HEK293 (cell line): Measurements from ENCODE around the gene RASA3.

Source experiments
- BCL11B ChIP-seq: fragments of 450-650 bp; formaldehyde crosslinking; IDR thresholded peaks from 2 replicates; pipeline ENCODE4 v1.5.1; 2016; ENCODE audit warnings: low read depth, missing biosample characterization, missing genetic modification characterization
- GFI1B ChIP-seq: fragments of 450-650 bp; formaldehyde crosslinking; IDR thresholded peaks from 2 replicates; pipeline ENCODE4 v1.5.1; 2016; ENCODE audit warnings: missing biosample characterization, missing genetic modification characterization
- GLIS1 ChIP-seq: fragments of 450-650 bp; formaldehyde crosslinking; IDR thresholded peaks from 2 replicates; pipeline ENCODE4 v1.5.1; 2016; ENCODE audit warnings: missing biosample characterization, missing genetic modification characterization
- GLIS2 ChIP-seq: fragments of 450-650 bp; formaldehyde crosslinking; IDR thresholded peaks from 2 replicates; pipeline ENCODE4 v1.5.1; 2016; ENCODE audit warnings: missing biosample characterization, missing genetic modification characterization
- HIC1 ChIP-seq: fragments of 450-650 bp; formaldehyde crosslinking; IDR thresholded peaks from 2 replicates; pipeline ENCODE4 v1.5.1; 2016; ENCODE audit warnings: missing biosample characterization, missing genetic modification characterization
- IKZF3 ChIP-seq: fragments of 450-650 bp; IDR thresholded peaks from 2 replicates; pipeline ENCODE4 v1.5.0; 2018; ENCODE audit warnings: missing biosample characterization, mild to moderate bottlenecking, missing genetic modification characterization, moderate library complexity
- RBAK ChIP-seq: fragments of 450-650 bp; formaldehyde crosslinking; IDR thresholded peaks from 2 replicates; pipeline ENCODE4 v1.5.1; 2016; ENCODE audit warnings: missing biosample characterization, missing genetic modification characterization
- SP2 ChIP-seq: fragments of 450-650 bp; formaldehyde crosslinking; IDR thresholded peaks from 2 replicates; pipeline ENCODE4 v1.5.1; 2016; ENCODE audit warnings: missing biosample characterization, missing genetic modification characterization
- YY1 ChIP-seq: fragments of 450-650 bp; formaldehyde crosslinking; IDR thresholded peaks from 2 replicates; pipeline ENCODE4 v1.5.1; 2018; ENCODE audit warnings: missing biosample characterization, missing genetic modification characterization
- ZBTB10 ChIP-seq: fragments of 450-650 bp; formaldehyde crosslinking; IDR thresholded peaks from 2 replicates; pipeline ENCODE4 v1.5.1; 2016; ENCODE audit warnings: missing biosample characterization, missing genetic modification characterization
- ZNF146 ChIP-seq: fragments of 450-650 bp; formaldehyde crosslinking; IDR thresholded peaks from 2 replicates; pipeline ENCODE4 v1.5.1; 2016; ENCODE audit warnings: missing biosample characterization, missing genetic modification characterization
- ZNF24 ChIP-seq: fragments of 450-650 bp; formaldehyde crosslinking; IDR thresholded peaks from 2 replicates; pipeline ENCODE4 v1.5.1; 2016; ENCODE audit warnings: missing biosample characterization, missing genetic modification characterization
- ZNF266 ChIP-seq: fragments of 450-650 bp; formaldehyde crosslinking; IDR thresholded peaks from 2 replicates; pipeline ENCODE4 v1.5.1; 2016; ENCODE audit warnings: missing biosample characterization, missing genetic modification characterization, low read depth
- ZNF280D ChIP-seq: fragments of 450-650 bp; formaldehyde crosslinking; IDR thresholded peaks from 2 replicates; pipeline ENCODE4 v1.5.1; 2016; ENCODE audit warnings: missing biosample characterization, missing genetic modification characterization
- ZNF324 ChIP-seq: fragments of 450-650 bp; formaldehyde crosslinking; IDR thresholded peaks from 2 replicates; pipeline ENCODE4 v1.5.1; 2016; ENCODE audit warnings: missing biosample characterization, missing genetic modification characterization
- ZNF335 ChIP-seq: fragments of 450-650 bp; formaldehyde crosslinking; conservative IDR thresholded peaks from 2 replicates; pipeline ENCODE4 v1.5.1; 2016; ENCODE audit warnings: missing biosample characterization, missing genetic modification characterization
- ZNF449 ChIP-seq: fragments of 450-650 bp; formaldehyde crosslinking; IDR thresholded peaks from 2 replicates; pipeline ENCODE4 v1.5.1; 2017; ENCODE audit warnings: missing biosample characterization, mild to moderate bottlenecking, missing genetic modification characterization, moderate library complexity
- ZNF488 ChIP-seq: fragments of 450-650 bp; formaldehyde crosslinking; IDR thresholded peaks from 2 replicates; pipeline ENCODE4 v1.5.1; 2016; ENCODE audit warnings: missing biosample characterization, missing genetic modification characterization
- ZNF521 ChIP-seq: fragments of 450-650 bp; formaldehyde crosslinking; IDR thresholded peaks from 2 replicates; pipeline ENCODE4 v1.5.1; 2017; ENCODE audit warnings: missing biosample characterization, mild to moderate bottlenecking, missing genetic modification characterization
- ZNF571 ChIP-seq: fragments of 450-650 bp; formaldehyde crosslinking; IDR thresholded peaks from 2 replicates; pipeline ENCODE4 v1.5.0; 2017; ENCODE audit warnings: missing biosample characterization, missing genetic modification characterization
- ZNF596 ChIP-seq: fragments of 450-650 bp; IDR thresholded peaks from 2 replicates; pipeline ENCODE4 v1.5.0; 2018; ENCODE audit warnings: missing biosample characterization, mild to moderate bottlenecking, missing genetic modification characterization, moderate library complexity
- ZNF610 ChIP-seq: fragments of 450-650 bp; formaldehyde crosslinking; IDR thresholded peaks from 2 replicates; pipeline ENCODE4 v1.5.1; 2016; ENCODE audit warnings: missing biosample characterization, missing genetic modification characterization, borderline replicate concordance
- ZNF623 ChIP-seq: fragments of 450-650 bp; formaldehyde crosslinking; IDR thresholded peaks from 2 replicates; pipeline ENCODE4 v1.5.1; 2016; ENCODE audit warnings: missing biosample characterization, missing genetic modification characterization
- ZNF660 ChIP-seq: fragments of 450-650 bp; IDR thresholded peaks from 2 replicates; pipeline ENCODE4 v1.5.1; 2018; ENCODE audit warnings: missing biosample characterization, mild to moderate bottlenecking, missing genetic modification characterization
- ZNF843 ChIP-seq: fragments of 450-650 bp; formaldehyde crosslinking; IDR thresholded peaks from 2 replicates; pipeline ENCODE4 v1.5.1; 2016; ENCODE audit warnings: missing biosample characterization, missing genetic modification characterization
- TF ChIP-seq, protein P1 (sequence below): fragments of 450-650 bp; formaldehyde crosslinking; IDR thresholded peaks from 2 replicates; pipeline ENCODE4 v1.5.1; 2016; ENCODE audit warnings: missing biosample characterization, missing genetic modification characterization
- TF ChIP-seq, protein P2 (sequence below): fragments of 450-650 bp; formaldehyde crosslinking; IDR thresholded peaks from 2 replicates; pipeline ENCODE4 v1.5.1; 2016; ENCODE audit warnings: missing biosample characterization, missing genetic modification characterization

Gene RASA3

GRCh38 chr13:114065141-114065925 lies 67.1 kb downstream of the RASA3 start (continued):
- TF ChIP-seq, protein P1, sequence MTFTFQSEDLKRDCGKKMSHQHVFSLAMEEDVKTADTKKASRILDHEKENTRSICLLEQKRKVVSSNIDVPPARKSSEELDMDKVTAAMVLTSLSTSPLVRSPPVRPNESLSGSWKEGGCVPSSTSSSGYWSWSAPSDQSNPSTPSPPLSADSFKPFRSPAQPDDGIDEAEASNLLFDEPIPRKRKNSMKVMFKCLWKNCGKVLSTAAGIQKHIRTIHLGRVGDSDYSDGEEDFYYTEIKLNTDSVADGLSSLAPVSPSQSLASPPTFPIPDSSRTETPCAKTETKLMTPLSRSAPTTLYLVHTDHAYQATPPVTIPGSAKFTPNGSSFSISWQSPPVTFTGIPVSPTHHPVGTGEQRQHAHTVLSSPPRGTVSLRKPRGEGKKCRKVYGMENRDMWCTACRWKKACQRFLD (tag by site-specific recombination): no peak
- TF ChIP-seq ZBTB10 (tag by site-specific recombination): peak; percentile 82
- peak; percentile 84 for TF ChIP-seq ZNF660 (tag by site-specific recombination)
- no peak for TF ChIP-seq ZNF146 (tag by site-specific recombination)
- TF ChIP-seq YY1 (tag by site-specific recombination): no peak
- TF ChIP-seq, protein P2, sequence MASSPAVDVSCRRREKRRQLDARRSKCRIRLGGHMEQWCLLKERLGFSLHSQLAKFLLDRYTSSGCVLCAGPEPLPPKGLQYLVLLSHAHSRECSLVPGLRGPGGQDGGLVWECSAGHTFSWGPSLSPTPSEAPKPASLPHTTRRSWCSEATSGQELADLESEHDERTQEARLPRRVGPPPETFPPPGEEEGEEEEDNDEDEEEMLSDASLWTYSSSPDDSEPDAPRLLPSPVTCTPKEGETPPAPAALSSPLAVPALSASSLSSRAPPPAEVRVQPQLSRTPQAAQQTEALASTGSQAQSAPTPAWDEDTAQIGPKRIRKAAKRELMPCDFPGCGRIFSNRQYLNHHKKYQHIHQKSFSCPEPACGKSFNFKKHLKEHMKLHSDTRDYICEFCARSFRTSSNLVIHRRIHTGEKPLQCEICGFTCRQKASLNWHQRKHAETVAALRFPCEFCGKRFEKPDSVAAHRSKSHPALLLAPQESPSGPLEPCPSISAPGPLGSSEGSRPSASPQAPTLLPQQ (tag by site-specific recombination): no peak; the same call in 1 of the 2 replicates
- no peak for TF ChIP-seq ZNF324 (tag by site-specific recombination)
- TF ChIP-seq ZNF449 (tag by site-specific recombination): peak; percentile 43; the same call in 1 of the 2 replicates
- TF ChIP-seq GFI1B (tag by site-specific recombination): no peak
- no peak for TF ChIP-seq ZNF266
- no peak for TF ChIP-seq ZNF623 (tag by site-specific recombination)
- TF ChIP-seq RBAK (tag by site-specific recombination): no peak
- TF ChIP-seq ZNF571 (tag by site-specific recombination): no peak
- peak; percentile 46 for TF ChIP-seq GLIS1 (tag by site-specific recombination)
- no peak for TF ChIP-seq ZNF521 (tag by site-specific recombination)
- no peak for TF ChIP-seq ZNF280D (tag by site-specific recombination)
- TF ChIP-seq ZNF610 (tag by site-specific recombination): no peak
- TF ChIP-seq SP2 (tag by site-specific recombination): peak; percentile 38
- peak; percentile 89 for TF ChIP-seq IKZF3
- no peak for TF ChIP-seq ZNF596 (tag by site-specific recombination)
- TF ChIP-seq HIC1: peak; percentile 98
- peak; percentile 72 for TF ChIP-seq GLIS2
- peak; percentile 88 for TF ChIP-seq BCL11B
- TF ChIP-seq ZNF488 (tag by site-specific recombination): no peak
- TF ChIP-seq ZNF24: peak; percentile 50; the same call in 1 of the 2 replicates
- peak; percentile 79 for TF ChIP-seq ZNF335 (tag by site-specific recombination)
- no peak; the same call in 1 of the 2 replicates for TF ChIP-seq ZNF843 (tag by site-specific recombination)
